ENCODE measurements around the gene DIRAS3. TPM values are rescaled to one million over a fixed set of nuclear protein-coding genes. Genes with fewer than 3 reads are reported as not detected.

Gene DIRAS3
- total and polyA plus RNA-seq, 7 experiments from 2014 or later, result not detected

Other genes starting within 250 kb of the DIRAS3 start
- not detected for gene GNG12, start 217.2 kb downstream of the DIRAS3 start, total RNA-seq
- not detected for gene GNG12, start 217.2 kb downstream of the DIRAS3 start, polyA plus RNA-seq
- 10 to 100 TPM in 1 of 5 experiments, under 1 TPM in 2, not detected in 2; 0.50 to 12.2 (median 0.62) TPM for gene WLS, start 181.9 kb upstream of the DIRAS3 start, total RNA-seq
- not detected for gene WLS, start 181.9 kb upstream of the DIRAS3 start, polyA plus RNA-seq